ENCODE data around the gene KRT3. TPM values are rescaled to one million over a fixed set of nuclear protein-coding genes. Genes with fewer than 3 reads are reported as not detected.
"Not testable (repeated sequence)": the region's sequence is repeated elsewhere in the genome, so short reads cannot be mapped to it uniquely, and the experiment has no call there.

Gene KRT3
- total RNA-seq, 1 donor from 2014 or later: not detected

DNA sequence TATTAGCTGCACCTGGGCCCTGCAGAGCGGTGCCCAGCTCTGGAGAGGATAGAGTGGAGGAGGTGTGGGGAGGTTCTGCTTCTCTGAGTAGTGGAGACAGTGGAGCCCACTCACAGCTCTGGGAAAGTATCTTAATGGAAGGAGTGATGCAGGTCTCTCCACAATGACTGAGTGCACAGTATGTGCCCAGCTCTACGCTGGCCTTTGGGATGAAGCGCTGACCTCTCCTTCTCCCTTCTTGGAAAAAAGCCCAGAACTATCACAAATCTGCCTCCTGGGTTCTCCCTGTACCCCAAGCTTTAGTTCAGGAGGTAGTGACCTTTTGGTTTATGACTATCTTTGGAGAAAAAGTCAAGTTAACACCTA is 495 bp upstream of the KRT3 start:
- Histone ChIP-seq H3K27me3 (peaks cover 29% of the 10 kb centered on the region), H3K4me3 (no peak overlapping the region), H3K27ac (no peak overlapping the region), H3K36me3 (no peaks in the 10 kb centered on the region), H3K4me1 (peaks cover 11% of the 10 kb centered on the region), H3K9me3 (no peaks in the 10 kb centered on the region)
- ATAC-seq: no peak
- TF ChIP-seq, protein P1, sequence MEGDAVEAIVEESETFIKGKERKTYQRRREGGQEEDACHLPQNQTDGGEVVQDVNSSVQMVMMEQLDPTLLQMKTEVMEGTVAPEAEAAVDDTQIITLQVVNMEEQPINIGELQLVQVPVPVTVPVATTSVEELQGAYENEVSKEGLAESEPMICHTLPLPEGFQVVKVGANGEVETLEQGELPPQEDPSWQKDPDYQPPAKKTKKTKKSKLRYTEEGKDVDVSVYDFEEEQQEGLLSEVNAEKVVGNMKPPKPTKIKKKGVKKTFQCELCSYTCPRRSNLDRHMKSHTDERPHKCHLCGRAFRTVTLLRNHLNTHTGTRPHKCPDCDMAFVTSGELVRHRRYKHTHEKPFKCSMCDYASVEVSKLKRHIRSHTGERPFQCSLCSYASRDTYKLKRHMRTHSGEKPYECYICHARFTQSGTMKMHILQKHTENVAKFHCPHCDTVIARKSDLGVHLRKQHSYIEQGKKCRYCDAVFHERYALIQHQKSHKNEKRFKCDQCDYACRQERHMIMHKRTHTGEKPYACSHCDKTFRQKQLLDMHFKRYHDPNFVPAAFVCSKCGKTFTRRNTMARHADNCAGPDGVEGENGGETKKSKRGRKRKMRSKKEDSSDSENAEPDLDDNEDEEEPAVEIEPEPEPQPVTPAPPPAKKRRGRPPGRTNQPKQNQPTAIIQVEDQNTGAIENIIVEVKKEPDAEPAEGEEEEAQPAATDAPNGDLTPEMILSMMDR (IDR thresholded peaks at IDR 0.05): no peak
- peak; percentile 38 for DNase-seq
- intact Hi-C loops (cut with DNase I): no loop called here

DNA sequence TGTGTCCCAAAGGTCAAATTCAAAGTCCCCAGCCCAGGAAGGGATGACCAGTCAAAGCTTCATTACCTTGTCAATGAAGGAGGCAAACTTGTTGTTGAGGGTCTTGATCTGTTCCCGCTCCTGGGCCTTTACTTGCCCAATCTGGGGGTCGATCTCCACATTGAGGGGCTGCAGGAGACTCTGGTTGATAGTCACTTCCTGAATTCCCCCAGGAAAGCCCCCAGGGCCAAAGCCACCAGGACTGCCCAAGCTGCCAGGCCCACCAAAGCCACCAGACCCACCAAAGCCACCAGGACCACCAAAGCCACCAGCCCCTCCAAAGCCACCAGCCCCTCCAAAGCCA is 614 bp downstream of the KRT3 start:
- peaks cover 40% of the 10 kb centered on the region for H3K27me3 ChIP-seq
- H3K4me3 ChIP-seq; H3K27ac ChIP-seq; DNase-seq; ATAC-seq; H3K4me1 ChIP-seq; H3K9me3 ChIP-seq; intact Hi-C loops (cut with DNase I); H3K36me3 ChIP-seq: not testable (repeated sequence)

DNA sequence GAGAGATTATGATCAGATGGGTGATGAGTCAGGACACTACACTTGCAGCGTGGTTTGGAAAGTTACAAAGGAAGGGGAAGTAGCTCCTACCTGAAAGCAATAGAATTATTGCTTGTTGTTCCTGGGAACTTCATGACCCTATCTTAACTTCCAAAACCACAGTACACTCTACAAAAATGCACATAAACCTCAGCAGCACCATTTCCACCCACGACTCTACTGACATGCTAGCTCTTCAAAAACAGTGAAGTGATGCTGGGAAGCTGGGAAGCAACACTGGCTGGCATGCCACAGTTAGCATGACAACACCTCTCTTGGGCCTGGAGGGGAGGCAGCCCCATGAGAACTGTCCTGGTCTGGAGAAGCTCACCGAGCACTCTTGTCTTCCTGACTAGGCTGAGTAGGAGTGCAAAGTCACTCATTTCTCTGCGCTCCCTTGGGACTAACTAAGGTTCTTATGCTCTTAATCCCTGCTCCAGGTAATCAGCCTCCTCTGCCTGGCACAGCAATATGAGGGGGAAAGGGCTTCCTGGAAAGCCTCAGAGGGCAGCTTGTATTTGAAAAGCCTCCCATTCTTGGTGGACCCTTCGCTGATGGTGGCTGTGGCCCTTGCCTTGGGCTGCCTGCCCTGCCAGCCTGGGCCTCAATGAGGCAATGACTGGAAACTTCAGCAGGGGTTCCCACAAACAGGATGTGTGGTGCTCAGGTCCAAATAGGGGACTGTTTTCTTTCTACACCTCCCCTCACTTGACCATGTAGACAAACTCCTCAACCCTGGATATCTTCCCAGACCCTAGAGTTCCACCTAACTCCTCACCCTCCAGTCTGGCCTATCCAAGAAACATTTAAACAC is 1.2 kb downstream of the KRT3 start:
- Histone ChIP-seq H3K27ac (no peak overlapping the region), H3K4me3 (no peak overlapping the region), H3K27me3 (peaks cover 43% of the 10 kb centered on the region), H3K9me3 (no peaks in the 10 kb centered on the region), H3K4me1 (peaks cover 5% of the 10 kb centered on the region), H3K36me3 (no peaks in the 10 kb centered on the region)
- peak; percentile 26 for DNase-seq
- intact Hi-C loops (cut with DNase I): no loop called here
- ATAC-seq: no peak
- TF ChIP-seq, protein P1 (IDR thresholded peaks at IDR 0.05): no peak

DNA sequence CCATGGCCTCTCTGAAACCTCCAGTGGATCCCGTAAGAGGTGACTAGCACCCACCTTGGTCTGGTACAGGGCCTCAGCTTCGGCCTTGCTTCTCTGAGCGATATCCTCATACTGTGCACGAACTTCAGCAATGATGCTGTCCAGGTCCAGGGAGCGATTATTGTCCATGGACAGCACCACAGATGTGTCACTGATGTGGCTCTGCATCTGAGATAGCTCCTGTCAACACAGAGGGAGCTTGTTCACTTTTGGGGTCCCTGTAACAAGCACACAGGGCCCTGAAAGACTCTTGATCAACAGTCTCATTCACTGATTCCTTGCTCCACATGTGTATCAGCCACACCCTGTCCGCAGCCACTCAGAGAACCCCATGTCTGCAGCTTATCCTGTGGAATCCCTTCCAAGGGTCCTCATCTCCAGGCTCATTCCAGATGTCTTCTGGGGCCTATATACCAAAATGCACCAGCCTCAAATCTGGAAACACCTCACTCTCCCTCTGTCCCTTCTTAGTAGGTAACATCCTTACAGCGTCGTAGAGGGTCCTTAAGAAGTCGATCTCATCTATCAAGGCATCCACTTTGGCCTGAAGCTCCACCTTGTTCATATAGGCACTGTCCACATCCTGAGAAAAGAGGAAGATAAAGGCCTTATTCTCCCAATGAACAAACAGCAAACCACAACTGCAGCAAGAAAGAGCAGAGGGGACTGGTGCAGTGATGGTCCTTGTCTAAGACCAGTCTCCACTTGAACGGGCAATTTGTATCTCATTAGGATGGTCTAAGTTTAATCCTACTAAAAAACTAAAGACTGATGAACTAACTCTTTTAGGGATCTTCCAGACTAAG is 3.5 kb downstream of the KRT3 start:
- H3K36me3 ChIP-seq: no peaks in the 10 kb centered on the region
- H3K27me3 ChIP-seq: peaks cover 58% of the 10 kb centered on the region
- no peaks in the 10 kb centered on the region for H3K9me3 ChIP-seq
- intact Hi-C loops (cut with DNase I): no loop called here
- H3K27ac ChIP-seq: no peak overlapping the region
- peak; percentile 13 for DNase-seq
- H3K4me3 ChIP-seq: no peak overlapping the region
- TF ChIP-seq, protein P1 (IDR thresholded peaks at IDR 0.05): no peak
- ATAC-seq: no peak
- peaks cover 3% of the 10 kb centered on the region for H3K4me1 ChIP-seq

DNA sequence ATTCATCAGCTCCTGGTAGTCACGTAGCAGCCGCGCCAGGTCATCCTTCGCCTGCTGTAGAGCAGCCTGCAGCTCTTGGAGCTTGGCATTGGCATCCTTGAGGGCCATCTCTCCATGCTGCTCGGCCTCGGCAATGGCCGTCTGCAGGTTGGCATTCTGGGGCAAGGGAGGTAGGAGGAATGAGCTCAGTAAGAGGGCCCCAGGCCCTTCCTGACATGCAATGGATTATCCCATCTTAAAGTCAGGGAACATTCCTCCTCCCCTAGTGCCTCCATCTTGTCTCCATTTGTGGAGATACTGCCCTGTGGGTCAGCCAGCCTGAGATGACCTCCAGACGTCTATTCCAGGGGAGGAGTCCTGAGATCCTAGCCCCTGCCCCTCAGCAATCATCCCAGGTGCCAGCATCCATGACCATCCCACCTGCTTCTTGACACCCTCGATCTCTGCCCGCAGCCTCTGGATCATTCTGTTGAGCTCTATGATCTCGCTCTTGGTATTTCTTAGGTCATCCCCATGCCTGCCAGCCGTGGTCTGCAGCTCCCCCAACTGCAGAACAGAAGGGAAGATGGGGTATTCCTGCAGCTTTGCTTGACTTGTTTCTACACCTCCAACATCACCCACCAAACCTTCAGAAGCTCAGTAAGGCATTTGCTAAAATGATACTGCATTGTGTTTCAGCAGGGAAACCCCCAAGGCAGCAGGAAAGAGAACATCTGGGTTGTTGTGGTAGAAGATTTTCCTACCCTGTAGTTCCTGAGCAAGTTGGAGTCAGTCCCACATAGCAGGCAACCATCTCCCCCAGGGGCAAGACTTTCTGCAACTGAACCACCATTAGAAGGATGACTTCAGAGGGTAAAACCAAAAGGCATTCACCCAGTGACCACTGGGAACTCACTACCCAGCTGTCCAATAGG is 4.4 kb downstream of the KRT3 start:
- Histone ChIP-seq H3K36me3 (no peaks in the 10 kb centered on the region), H3K27ac (no peak overlapping the region), H3K4me3 (no peak overlapping the region), H3K4me1 (peaks cover 3% of the 10 kb centered on the region), H3K27me3 (peaks cover 58% of the 10 kb centered on the region), H3K9me3 (no peaks in the 10 kb centered on the region)
- TF ChIP-seq, protein P1 (IDR thresholded peaks at IDR 0.05): no peak
- intact Hi-C loops (cut with DNase I): no loop called here
- DNase-seq (peak; percentile 53), ATAC-seq (no peak)

Measured in upper lobe of right lung (tissue), 1 donor.